Karpas-422 (cell line): ENCODE measurements around the gene COL9A1. TPM values are rescaled to one million over a fixed set of nuclear protein-coding genes. Genes with fewer than 3 reads are reported as not detected.
"Not testable (repeated sequence)": the region's sequence is repeated elsewhere in the genome, so short reads cannot be mapped to it uniquely, and the experiment has no call there.

ENCODE experiments used
- DNase-seq: peaks from one replicate; pipeline ENCODE4 v3.0.0-alpha.2; 2015
- H2AFZ ChIP-seq: fragments of 200-600 bp; sonication (generic); 2 replicates; pipeline ENCODE4 v1.6.1; 2014; ENCODE audit warnings: antibody characterized with exemption, low read length, mixed read lengths
- H3K27ac ChIP-seq: fragments of 200-600 bp; sonication (generic); 2 replicates; pipeline ENCODE4 v1.5.1; 2014; ENCODE audit warnings: mild to moderate bottlenecking, low read length, moderate library complexity
- H3K27me3 ChIP-seq: fragments of 200-600 bp; sonication (generic); 2 replicates; pipeline ENCODE4 v1.6.1; 2014; ENCODE audit warnings: low read length, mixed read lengths
- H3K36me3 ChIP-seq: fragments of 200-600 bp; sonication (generic); 2 replicates; pipeline ENCODE4 v1.6.1; 2014; ENCODE audit warnings: low read length, mixed read lengths; ENCODE audit not compliant: insufficient read depth
- H3K4me1 ChIP-seq: fragments of 200-600 bp; sonication (generic); 2 replicates; pipeline ENCODE4 v1.6.1; 2014; ENCODE audit warnings: mild to moderate bottlenecking, low read length, mixed read lengths
- H3K4me2 ChIP-seq: fragments of 200-600 bp; sonication (generic); 2 replicates; pipeline ENCODE4 v1.6.1; 2014; ENCODE audit warnings: low read length, low read depth, mild to moderate bottlenecking; ENCODE audit not compliant: poor library complexity, severe bottlenecking
- H3K4me3 ChIP-seq: fragments of 200-600 bp; sonication (generic); 2 replicates; pipeline ENCODE4 v1.5.1; 2014; ENCODE audit warnings: mild to moderate bottlenecking, antibody characterized with exemption, low read length, mixed read lengths
- H3K79me2 ChIP-seq: fragments of 200-600 bp; sonication (generic); 2 replicates; pipeline ENCODE4 v1.6.1; 2014; ENCODE audit warnings: mild to moderate bottlenecking, low read length, mixed read lengths
- H3K9ac ChIP-seq: fragments of 200-600 bp; sonication (generic); 2 replicates; pipeline ENCODE4 v1.6.0; 2014; ENCODE audit warnings: low read length
- H3K9me2 ChIP-seq: fragments of 200-600 bp; sonication (generic), shearing (Covaris generic); replicated peaks from 2 replicates; pipeline ENCODE4 v1.6.0; 2014; ENCODE audit warnings: mild to moderate bottlenecking, low read length, moderate library complexity; ENCODE audit not compliant: insufficient read depth
- H3K9me3 ChIP-seq: fragments of 300-700, 200-600 bp; sonication (generic); 2 replicates; pipeline ENCODE4 v1.6.1; 2014; ENCODE audit warnings: low read length, mixed read lengths
- H4K20me1 ChIP-seq: fragments of 200-600 bp; sonication (generic); 2 replicates; pipeline ENCODE4 v1.6.1; 2014; ENCODE audit warnings: mild to moderate bottlenecking, antibody characterized with exemption, low read length, low read depth; ENCODE audit not compliant: insufficient read depth
- total RNA-seq: library from RNA; depleted of rRNA; stranded (reverse); fragments of >200 nt; shearing (Covaris generic); gene quantifications from 2 replicates; pipeline ENCODE4 v1.2.3, GENCODE V29; 2014; ENCODE audit warnings: low replicate concordance; rRNA removed

Gene COL9A1
- not detected in 2 replicates for total RNA-seq

- no peak within 1 kb of the TSS for H3K4me3 ChIP-seq
- H3K4me1 ChIP-seq, result no peaks in the 10 kb centered on the region
- no peaks in the 10 kb centered on the region for H3K79me2 ChIP-seq
- H3K9ac ChIP-seq, result no peak within 1 kb of the TSS
- H3K4me2 ChIP-seq, result no peak within 1 kb of the TSS
- no peaks in the 10 kb centered on the region for H4K20me1 ChIP-seq
- no peaks in the 10 kb centered on the region for H3K9me3 ChIP-seq
- H3K36me3 ChIP-seq, result no peaks in the 10 kb centered on the region
- no peak within 1 kb of the TSS for H3K27ac ChIP-seq
- H2AFZ ChIP-seq, result no peak within 1 kb of the TSS
- no peaks in the 10 kb centered on the region for H3K9me2 ChIP-seq
- H3K27me3 ChIP-seq, result no peaks in the 10 kb centered on the region
- DNase-seq, result no peak
These were observed at the start of gene COL9A1 for GRCh38 chr6:70303034-70303525. Gene COL9A1 (minus strand): TSS chr6:70303084. CDS start chr6:70302924, 160 bp downstream.

- Histone ChIP-seq H3K27me3 (no peaks in the 10 kb centered on the region), H3K9ac (no peak overlapping the region), H3K36me3 (no peaks in the 10 kb centered on the region), H3K9me2 (no peaks in the 10 kb centered on the region), H3K4me1 (no peaks in the 10 kb centered on the region), H3K4me3 (no peak overlapping the region), H3K27ac (no peak overlapping the region), H3K79me2 (no peaks in the 10 kb centered on the region), H4K20me1 (no peaks in the 10 kb centered on the region), H3K4me2 (no peak overlapping the region), H3K9me3 (no peaks in the 10 kb centered on the region), H2AFZ (no peak overlapping the region)
- DNase-seq, result no peak
These were observed 48.6 kb upstream of the COL9A1 start for GRCh38 chr6:70351461-70351860.

- Histone ChIP-seq H3K9ac (no peak overlapping the region), H2AFZ (no peak overlapping the region), H3K4me1 (no peaks in the 10 kb centered on the region), H4K20me1 (no peaks in the 10 kb centered on the region), H3K9me2 (no peaks in the 10 kb centered on the region), H3K79me2 (no peaks in the 10 kb centered on the region), H3K9me3 (no peaks in the 10 kb centered on the region), H3K27me3 (no peaks in the 10 kb centered on the region), H3K4me3 (no peak overlapping the region), H3K4me2 (no peak overlapping the region), H3K36me3 (no peaks in the 10 kb centered on the region), H3K27ac (no peak overlapping the region)
- no peak for DNase-seq
These were observed 42.7 kb upstream of the COL9A1 start for GRCh38 chr6:70345619-70346018.

DNA sequence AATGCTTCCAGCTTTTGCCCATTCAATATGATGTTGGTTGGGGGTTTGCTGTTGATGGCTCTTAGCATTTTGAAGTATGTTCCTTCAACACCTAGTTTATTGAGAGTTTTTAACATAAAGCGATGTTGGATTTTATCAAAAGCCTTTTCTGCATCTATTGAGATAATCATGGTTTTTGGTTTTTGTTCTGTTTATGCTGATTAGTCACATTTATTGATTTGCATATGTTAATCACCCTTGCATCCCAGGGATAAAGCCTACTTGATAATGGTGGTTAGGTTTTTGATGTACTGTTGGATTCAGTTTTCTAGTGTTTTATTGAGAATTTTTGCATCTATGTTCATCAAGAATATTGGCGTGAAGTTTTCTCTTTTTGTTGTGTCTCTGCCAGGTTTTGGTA lies 40.4 kb upstream of the COL9A1 start:
- Histone ChIP-seq H3K79me2 (no peaks in the 10 kb centered on the region), H3K4me1 (no peaks in the 10 kb centered on the region), H3K4me3 (no peak overlapping the region), H3K36me3 (no peaks in the 10 kb centered on the region), H4K20me1 (no peaks in the 10 kb centered on the region), H3K27ac (no peak overlapping the region), H3K9me3 (no peaks in the 10 kb centered on the region), H3K4me2 (no peak overlapping the region), H2AFZ (no peak overlapping the region), H3K27me3 (no peaks in the 10 kb centered on the region), H3K9ac (no peak overlapping the region), H3K9me2 (no peaks in the 10 kb centered on the region)
- no peak for DNase-seq

GRCh38 chr6:70339810-70340209 lies 36.9 kb upstream of the COL9A1 start:
- not testable (repeated sequence) for H3K9me2 ChIP-seq, H2AFZ ChIP-seq, H3K4me3 ChIP-seq, H4K20me1 ChIP-seq, H3K4me2 ChIP-seq, H3K79me2 ChIP-seq, H3K4me1 ChIP-seq, H3K9ac ChIP-seq, DNase-seq, H3K36me3 ChIP-seq, H3K27me3 ChIP-seq, H3K9me3 ChIP-seq, H3K27ac ChIP-seq

- Histone ChIP-seq H3K9me3 (no peaks in the 10 kb centered on the region), H4K20me1 (no peaks in the 10 kb centered on the region), H3K4me2 (no peak overlapping the region), H3K4me3 (no peak overlapping the region), H3K27me3 (no peaks in the 10 kb centered on the region), H3K9me2 (no peaks in the 10 kb centered on the region), H3K4me1 (no peaks in the 10 kb centered on the region), H3K79me2 (no peaks in the 10 kb centered on the region), H3K9ac (no peak overlapping the region), H2AFZ (no peak overlapping the region), H3K27ac (no peak overlapping the region), H3K36me3 (no peaks in the 10 kb centered on the region)
- DNase-seq, result no peak
These were observed 35.9 kb upstream of the COL9A1 start for GRCh38 chr6:70338775-70339174.

DNA sequence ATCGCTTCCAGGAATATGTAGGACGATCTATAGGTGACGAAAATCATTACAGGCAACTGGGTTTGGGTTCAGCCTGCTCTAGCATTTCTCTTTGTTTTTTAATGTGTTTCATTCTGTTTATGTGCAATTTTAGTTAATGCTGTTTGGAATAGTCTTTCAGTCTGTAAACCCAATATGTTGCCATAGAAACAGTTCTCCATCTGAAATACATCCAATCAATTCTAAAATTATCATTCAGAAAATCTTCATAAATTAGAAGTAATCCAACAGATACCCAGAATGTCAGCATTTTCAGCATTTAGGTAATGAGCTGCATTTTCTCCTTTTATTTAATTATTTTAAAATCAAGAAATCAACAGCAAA lies 34.8 kb upstream of the COL9A1 start:
- Histone ChIP-seq H3K4me3 (no peak overlapping the region), H3K4me2 (no peak overlapping the region), H3K4me1 (no peaks in the 10 kb centered on the region), H4K20me1 (no peaks in the 10 kb centered on the region), H3K27me3 (no peaks in the 10 kb centered on the region), H3K27ac (no peak overlapping the region), H3K9me2 (no peaks in the 10 kb centered on the region), H3K9me3 (no peaks in the 10 kb centered on the region), H3K36me3 (no peaks in the 10 kb centered on the region), H2AFZ (no peak overlapping the region), H3K79me2 (no peaks in the 10 kb centered on the region), H3K9ac (no peak overlapping the region)
- no peak for DNase-seq

DNA sequence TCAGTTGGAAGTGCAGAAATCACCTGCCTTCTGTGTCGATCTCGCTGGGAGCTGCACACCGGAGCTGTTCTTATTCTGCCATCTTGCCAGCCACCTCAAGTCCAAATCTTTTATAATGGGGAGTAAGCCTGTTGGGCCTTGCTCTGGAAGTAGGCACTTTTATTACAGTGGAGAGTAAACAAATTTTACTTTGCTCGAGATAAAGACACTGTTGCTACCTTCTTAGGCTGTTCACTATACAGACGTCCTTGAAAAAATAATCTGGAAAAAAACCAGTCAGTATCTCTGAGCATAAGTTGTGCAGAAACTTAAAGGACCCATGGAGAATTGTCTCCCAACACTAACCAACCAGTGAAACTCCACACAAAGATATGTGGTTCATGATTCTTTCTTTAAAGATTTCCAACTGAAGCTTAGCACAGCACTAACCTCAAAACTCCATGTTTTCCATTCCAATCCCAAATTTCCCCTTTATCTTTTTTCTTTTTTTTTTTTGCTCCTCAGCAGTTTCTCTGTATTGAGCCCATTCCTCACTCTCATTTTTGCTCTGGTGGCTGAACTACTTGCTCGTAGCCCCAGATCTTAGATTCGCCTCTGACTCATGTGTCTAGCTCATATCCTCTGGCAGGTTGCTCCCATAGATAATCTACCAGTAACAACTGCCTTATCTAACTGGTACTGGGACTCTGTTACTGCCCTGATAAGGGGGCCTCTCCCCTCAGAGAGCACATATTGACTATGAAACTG lies 34.3 kb upstream of the COL9A1 start:
- Histone ChIP-seq H3K9me3 (no peaks in the 10 kb centered on the region), H3K27ac (no peak overlapping the region), H3K4me1 (no peaks in the 10 kb centered on the region), H3K9me2 (no peaks in the 10 kb centered on the region), H3K27me3 (no peaks in the 10 kb centered on the region), H3K9ac (no peak overlapping the region), H3K4me2 (no peak overlapping the region), H3K79me2 (no peaks in the 10 kb centered on the region), H2AFZ (no peak overlapping the region), H4K20me1 (no peaks in the 10 kb centered on the region), H3K4me3 (no peak overlapping the region), H3K36me3 (no peaks in the 10 kb centered on the region)
- DNase-seq, result no peak
